Loucy (cell line): Measurements from ENCODE around the gene ISLR2.
A peak's percentile ranks its signal among the peaks of the same experiment; 100 is the strongest.

Experiments
- H2AFZ ChIP-seq: fragments of 200-600 bp; sonication (generic); 2 replicates; pipeline ENCODE4 v1.6.0; 2016; ENCODE audit warnings: antibody characterized with exemption, mild to moderate bottlenecking, low read length, moderate library complexity
- H3F3A ChIP-seq: fragments of 200-600 bp; 2 replicates; pipeline ENCODE4 v1.6.0; 2016; ENCODE audit warnings: antibody characterized with exemption, low read depth, mild to moderate bottlenecking
- H3K27me3 ChIP-seq: fragments of 200-600 bp; sonication (generic); 2 replicates; pipeline ENCODE4 v1.6.1; 2014; ENCODE audit warnings: low read length, mild to moderate bottlenecking; ENCODE audit not compliant: insufficient read depth, poor library complexity, severe bottlenecking
- H3K36me3 ChIP-seq: fragments of 200-600 bp; sonication (generic); 2 replicates; pipeline ENCODE4 v1.6.1; 2016; ENCODE audit warnings: low read length; ENCODE audit not compliant: insufficient read depth
- H3K4me1 ChIP-seq: fragments of 200-600 bp; sonication (generic); 2 replicates; pipeline ENCODE4 v1.5.1; 2014; ENCODE audit warnings: low read length, mild to moderate bottlenecking; ENCODE audit not compliant: insufficient read depth, poor library complexity, severe bottlenecking
- H3K4me2 ChIP-seq: fragments of 200-600 bp; sonication (generic); 2 replicates; pipeline ENCODE4 v1.6.0; 2014; ENCODE audit warnings: antibody characterized with exemption, low read length, low read depth, mild to moderate bottlenecking; ENCODE audit not compliant: poor library complexity, severe bottlenecking
- H3K4me3 ChIP-seq: fragments of 200-600 bp; sonication (generic); 2 replicates; pipeline ENCODE4 v1.5.1; 2014; ENCODE audit warnings: low read length, mild to moderate bottlenecking, mixed read lengths; ENCODE audit not compliant: poor library complexity, severe bottlenecking
- H3K79me2 ChIP-seq: fragments of 200-600 bp; sonication (generic); 2 replicates; pipeline ENCODE4 v1.6.1; 2014; ENCODE audit warnings: low read length; ENCODE audit not compliant: insufficient read depth
- H3K9ac ChIP-seq: fragments of 200-600 bp; sonication (generic); 2 replicates; pipeline ENCODE4 v1.6.0; 2014; ENCODE audit warnings: mild to moderate bottlenecking, low read depth, low read length, moderate library complexity; ENCODE audit not compliant: poor library complexity, severe bottlenecking
- H3K9me2 ChIP-seq: fragments of 200-600 bp; sonication (generic); replicated peaks from 2 replicates; pipeline ENCODE4 v1.6.1; 2016; ENCODE audit warnings: low read depth, low read length, mixed read lengths
- H3K9me3 ChIP-seq: fragments of 200-600 bp; sonication (generic); 2 replicates; pipeline ENCODE4 v1.6.1; 2014; ENCODE audit warnings: mild to moderate bottlenecking, antibody characterized with exemption, low read length, low read depth; ENCODE audit not compliant: insufficient read depth
- H4K20me1 ChIP-seq: fragments of 200-600 bp; sonication (generic); 2 replicates; pipeline ENCODE4 v1.6.0; 2014; ENCODE audit warnings: antibody characterized with exemption, low read length, mild to moderate bottlenecking; ENCODE audit not compliant: insufficient read depth, poor library complexity, severe bottlenecking
- CTCF ChIP-seq: fragments of 200-600 bp; sonication (generic); conservative IDR thresholded peaks from 2 replicates; pipeline ENCODE4 v1.5.1; 2014; ENCODE audit warnings: mild to moderate bottlenecking, antibody characterized with exemption, low read length
- EZH2phosphoT487 ChIP-seq: fragments of 200-600 bp; IDR thresholded peaks from 2 replicates; pipeline ENCODE4 v1.6.1; 2018; ENCODE audit warnings: antibody characterized with exemption, mild to moderate bottlenecking, moderate library complexity, borderline replicate concordance

Gene ISLR2

GRCh38 chr15:74133694-74134386 lies 3.5 kb downstream of the ISLR2 start:
- Histone ChIP-seq H3F3A (no peaks in the 10 kb centered on the region), H3K9ac (no peak overlapping the region), H3K36me3 (no peaks in the 10 kb centered on the region), H3K27me3 (no peaks in the 10 kb centered on the region), H4K20me1 (no peaks in the 10 kb centered on the region), H3K79me2 (no peaks in the 10 kb centered on the region), H3K4me2 (no peak overlapping the region), H3K4me1 (peaks cover 17% of the 10 kb centered on the region), H2AFZ (no peak overlapping the region), H3K9me3 (no peaks in the 10 kb centered on the region), H3K4me3 (no peak overlapping the region), H3K9me2 (no peaks in the 10 kb centered on the region)
- TF ChIP-seq EZH2phosphoT487 = no peak
- no peak for TF ChIP-seq CTCF

GRCh38 chr15:74134387-74135027 lies 4.1 kb downstream of the ISLR2 start:
- TF ChIP-seq CTCF = peak; percentile 60
- no peak for TF ChIP-seq EZH2phosphoT487
- no peaks in the 10 kb centered on the region for H3K9me3 ChIP-seq
- H3F3A ChIP-seq = no peaks in the 10 kb centered on the region
- no peak overlapping the region for H2AFZ ChIP-seq
- H3K4me2 ChIP-seq = no peak overlapping the region
- no peaks in the 10 kb centered on the region for H3K27me3 ChIP-seq
- H3K4me3 ChIP-seq = no peak overlapping the region
- H3K9ac ChIP-seq = no peak overlapping the region
- H3K4me1 ChIP-seq = peaks cover 20% of the 10 kb centered on the region
- H3K36me3 ChIP-seq = no peaks in the 10 kb centered on the region
- no peaks in the 10 kb centered on the region for H3K79me2 ChIP-seq
- no peaks in the 10 kb centered on the region for H4K20me1 ChIP-seq
- H3K9me2 ChIP-seq = no peaks in the 10 kb centered on the region

- Histone ChIP-seq H3K79me2 (no peaks in the 10 kb centered on the region), H4K20me1 (no peaks in the 10 kb centered on the region), H3K4me3 (no peak overlapping the region), H3K4me1 (peaks cover 26% of the 10 kb centered on the region), H3F3A (no peaks in the 10 kb centered on the region), H3K27me3 (no peaks in the 10 kb centered on the region), H3K9me2 (no peaks in the 10 kb centered on the region), H3K36me3 (no peaks in the 10 kb centered on the region), H2AFZ (no peak overlapping the region), H3K9ac (no peak overlapping the region), H3K4me2 (no peak overlapping the region), H3K9me3 (no peaks in the 10 kb centered on the region)
- TF ChIP-seq CTCF (no peak), EZH2phosphoT487 (no peak)
Observed at GRCh38 chr15:74135041-74135565, 4.7 kb downstream of the ISLR2 start.
